Measurements from ENCODE around the gene S100A6.

GRCh38 chr1:153494976-153495535, 40.7 kb downstream of the S100A6 start:
- peak; percentile 98 for TF ChIP-seq CTCF (conservative IDR thresholded peaks at IDR 0.05; ENCODE audit: low read depth, low read length)
- TF ChIP-seq EZH2 (IDR thresholded peaks at IDR 0.05; ENCODE audit: low read length, unreplicated experiment), result no peak
- no peak for TF ChIP-seq EZH2phosphoT487 (IDR thresholded peaks at IDR 0.05; ENCODE audit: borderline replicate concordance, low read length)
